Measurements from ENCODE around the gene LGALS14. TPM values are rescaled to one million over a fixed set of nuclear protein-coding genes. Genes with fewer than 3 reads are reported as not detected.

The LGALS14 gene
- total RNA-seq, 1 donor: not detected

- H3K4me3 ChIP-seq (ENCODE audit: low read depth, low read length): no peak overlapping the region
- TF ChIP-seq, protein P1, sequence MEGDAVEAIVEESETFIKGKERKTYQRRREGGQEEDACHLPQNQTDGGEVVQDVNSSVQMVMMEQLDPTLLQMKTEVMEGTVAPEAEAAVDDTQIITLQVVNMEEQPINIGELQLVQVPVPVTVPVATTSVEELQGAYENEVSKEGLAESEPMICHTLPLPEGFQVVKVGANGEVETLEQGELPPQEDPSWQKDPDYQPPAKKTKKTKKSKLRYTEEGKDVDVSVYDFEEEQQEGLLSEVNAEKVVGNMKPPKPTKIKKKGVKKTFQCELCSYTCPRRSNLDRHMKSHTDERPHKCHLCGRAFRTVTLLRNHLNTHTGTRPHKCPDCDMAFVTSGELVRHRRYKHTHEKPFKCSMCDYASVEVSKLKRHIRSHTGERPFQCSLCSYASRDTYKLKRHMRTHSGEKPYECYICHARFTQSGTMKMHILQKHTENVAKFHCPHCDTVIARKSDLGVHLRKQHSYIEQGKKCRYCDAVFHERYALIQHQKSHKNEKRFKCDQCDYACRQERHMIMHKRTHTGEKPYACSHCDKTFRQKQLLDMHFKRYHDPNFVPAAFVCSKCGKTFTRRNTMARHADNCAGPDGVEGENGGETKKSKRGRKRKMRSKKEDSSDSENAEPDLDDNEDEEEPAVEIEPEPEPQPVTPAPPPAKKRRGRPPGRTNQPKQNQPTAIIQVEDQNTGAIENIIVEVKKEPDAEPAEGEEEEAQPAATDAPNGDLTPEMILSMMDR (IDR thresholded peaks at IDR 0.05; ENCODE audit: insufficient read depth, low read length): no peak
- DNase-seq (ENCODE audit: low read depth): no peak
Observed at GRCh38 chr19:39731685-39732084, 27.4 kb downstream of the LGALS14 start.

DNA sequence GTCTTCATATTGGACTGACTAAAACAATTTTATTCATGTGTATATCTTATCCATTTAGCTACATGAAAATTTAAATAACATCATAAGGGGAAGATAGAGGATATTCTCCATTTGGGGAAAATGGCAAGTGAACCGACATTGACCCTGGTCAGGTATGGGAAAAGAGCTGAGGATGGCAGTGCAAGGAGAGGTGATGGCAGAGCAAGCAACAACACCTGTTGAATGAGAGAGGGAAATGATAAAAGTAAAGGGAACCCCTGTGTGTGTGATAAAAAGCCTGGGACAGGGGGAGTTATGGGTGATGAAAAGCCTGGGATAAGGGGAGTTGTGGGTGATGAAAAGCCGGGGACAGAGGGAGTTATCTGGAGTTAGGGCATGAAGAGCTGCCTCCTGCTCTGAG is 29.6 kb downstream of the LGALS14 start:
- TF ChIP-seq, protein P1 (IDR thresholded peaks at IDR 0.05; ENCODE audit: insufficient read depth, low read length): no peak
- H3K4me3 ChIP-seq (ENCODE audit: low read depth, low read length): no peak overlapping the region
- no peak for DNase-seq (ENCODE audit: low read depth)

DNA sequence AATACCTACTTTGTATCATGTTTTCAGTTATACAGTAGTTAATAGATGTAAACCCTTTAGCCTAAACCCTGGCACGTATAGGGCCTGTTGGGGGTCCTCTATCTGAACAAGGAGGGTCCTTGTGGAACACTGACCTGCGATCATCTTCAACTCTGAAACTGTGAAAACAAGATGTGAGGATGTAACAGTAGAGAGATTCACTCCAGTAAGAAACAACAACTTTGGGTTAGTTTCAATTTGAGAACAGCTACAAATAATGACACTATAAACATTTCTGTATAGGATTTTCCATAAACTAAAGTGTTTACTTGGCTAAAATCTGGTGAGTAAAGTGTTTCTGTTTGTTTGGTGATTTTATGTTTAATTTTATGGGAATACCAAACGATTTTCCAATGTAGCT is 31.4 kb downstream of the LGALS14 start:
- TF ChIP-seq, protein P1 (IDR thresholded peaks at IDR 0.05; ENCODE audit: insufficient read depth, low read length): no peak
- no peak for DNase-seq (ENCODE audit: low read depth)
- H3K4me3 ChIP-seq (ENCODE audit: low read depth, low read length): no peak overlapping the region

DNA sequence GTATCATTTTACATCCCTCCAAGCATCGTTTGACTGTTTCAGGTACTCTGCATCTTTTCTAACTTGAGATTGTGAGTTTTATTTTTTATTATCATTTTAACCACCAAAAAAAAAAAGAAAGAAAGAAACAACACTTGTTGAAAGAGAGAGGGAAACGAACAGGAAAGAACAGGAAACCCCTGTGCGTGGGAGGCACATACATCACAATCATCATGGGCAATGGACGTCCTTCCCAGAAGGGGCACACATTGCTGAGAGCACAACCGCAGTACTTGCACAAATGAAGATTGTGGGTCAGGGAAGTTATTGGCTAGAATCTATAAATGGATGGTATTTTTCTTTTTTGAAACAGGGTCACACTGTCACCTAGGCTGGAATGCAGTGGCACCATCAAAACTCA is 31.8 kb downstream of the LGALS14 start:
- no peak overlapping the region for H3K4me3 ChIP-seq (ENCODE audit: low read depth, low read length)
- no peak for DNase-seq (ENCODE audit: low read depth)
- TF ChIP-seq, protein P1 (IDR thresholded peaks at IDR 0.05; ENCODE audit: insufficient read depth, low read length): no peak

- no peak for DNase-seq (ENCODE audit: low read depth)
- H3K4me3 ChIP-seq (ENCODE audit: low read depth, low read length): no peak overlapping the region
- TF ChIP-seq, protein P1 (IDR thresholded peaks at IDR 0.05; ENCODE audit: insufficient read depth, low read length): no peak
Observed at GRCh38 chr19:39737351-39737750, 33.1 kb downstream of the LGALS14 start.

GRCh38 chr19:39737891-39738290 is 33.6 kb downstream of the LGALS14 start, which contains the start of gene CLC:
CLC (minus strand) TSS chr19:39738029; CDS start chr19:39737952, 77 bp downstream.
- TF ChIP-seq, protein P1 (IDR thresholded peaks at IDR 0.05; ENCODE audit: insufficient read depth, low read length): no peak
- H3K4me3 ChIP-seq (ENCODE audit: low read depth, low read length): no peak within 1 kb of the TSS
- DNase-seq (ENCODE audit: low read depth): no peak

GRCh38 chr19:39738814-39739213 is 34.5 kb downstream of the LGALS14 start:
- TF ChIP-seq, protein P1 (IDR thresholded peaks at IDR 0.05; ENCODE audit: insufficient read depth, low read length): no peak
- no peak overlapping the region for H3K4me3 ChIP-seq (ENCODE audit: low read depth, low read length)
- no peak for DNase-seq (ENCODE audit: low read depth)

Measured in fibroblast of the aortic adventitia (primary cell).